Measurements from ENCODE around the gene ZP4. TPM values are rescaled to one million over a fixed set of nuclear protein-coding genes. Genes with fewer than 3 reads are reported as not detected.

Gene ZP4
- total and polyA plus RNA-seq, 2 of the 4 experiments (the other 2 are of a cell fraction) = not detected

DNA sequence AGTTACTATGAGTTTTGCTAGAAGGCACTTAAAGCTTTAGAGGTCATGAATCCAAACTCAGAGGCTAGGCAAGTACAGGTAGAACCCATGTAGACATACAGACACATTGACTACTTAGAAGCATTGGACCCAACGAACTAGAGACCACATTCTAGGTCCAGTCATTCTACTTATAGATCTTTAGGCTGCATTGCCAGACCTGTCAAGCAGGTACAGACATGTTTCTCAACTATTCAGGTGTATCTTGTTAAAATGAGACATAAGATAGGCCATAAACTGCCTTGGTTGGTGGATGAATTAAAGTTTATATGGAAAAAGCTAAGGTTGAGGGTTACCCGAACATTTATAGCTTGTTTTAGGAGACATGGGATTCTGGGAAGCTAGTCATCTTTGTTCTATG, 6.5 kb downstream of the ZP4 start:
- no peak overlapping the region for H3K4me2 ChIP-seq (ENCODE audit: low read depth, low read length)
- H2AK5ac ChIP-seq (ENCODE audit: low read depth, low read length) = no peak overlapping the region
- no peak overlapping the region for H3K9ac ChIP-seq (ENCODE audit: low read depth, low read length)
- H3K79me1 ChIP-seq (ENCODE audit: low read depth in 1 of 2, low read length in 2 of 2) = no peaks in the 10 kb centered on the region
- no peak overlapping the region for H2BK15ac ChIP-seq (ENCODE audit: low read depth, low read length)
- no peak for DNase-seq
- BruUV-seq (replicated peaks) = no TSS peak
- no peaks in the 10 kb centered on the region for H3K4me1 ChIP-seq (ENCODE audit: control insufficient read depth, insufficient read depth, low read length)
- no peaks in the 10 kb centered on the region for H4K20me1 ChIP-seq (ENCODE audit: insufficient read depth, low read length)
- H4K5ac ChIP-seq (ENCODE audit: low read depth, low read length) = no peak overlapping the region
- H3K18ac ChIP-seq (ENCODE audit: low read depth, low read length) = no peak overlapping the region
- intact Hi-C loops (cut with micrococcal nuclease) (no loop called here), in situ Hi-C loops (cut with MboI; ENCODE audit: low sequenced_read_pairs) (no loop called here), dilution Hi-C loops (cut with HindIII; ENCODE audit: low sequenced_read_pairs, unreplicated experiment) (no loop called here)
- no peak overlapping the region for H2AK9ac ChIP-seq (replicated peaks; ENCODE audit: low read depth, low read length, poor library complexity)
- no peaks in the 10 kb centered on the region for H3K36me3 ChIP-seq (ENCODE audit: control insufficient read depth, insufficient read depth, low read length)
- no peak overlapping the region for H3K14ac ChIP-seq (replicated peaks; ENCODE audit: low read depth, low read length)
- H2BK20ac ChIP-seq (ENCODE audit: low read depth, low read length) = no peak overlapping the region
- ChIA-PET CTCF (interaction anchor here (1.7 kb wide), 1 partner anchor 20 kb away, joined by 3 read pairs; no protein-coding TSS in a partner anchor), POLR2A (ENCODE audit: unreplicated experiment) (no interaction called here)
- no peak overlapping the region for H3K4me3 ChIP-seq (ENCODE audit: insufficient read depth, low read depth, low read length)
- no peak overlapping the region for H3K23ac ChIP-seq (ENCODE audit: low read depth, low read length)
- no peak overlapping the region for H2BK120ac ChIP-seq (ENCODE audit: low read depth, low read length)
- H4K8ac ChIP-seq (ENCODE audit: low read depth in 2 of 2, low read length in 2 of 2) = no peak overlapping the region
- H2BK5ac ChIP-seq (ENCODE audit: low read depth, low read length, poor library complexity, severe bottlenecking) = no peak overlapping the region
- H3K4ac ChIP-seq (ENCODE audit: low read depth, low read length) = no peak overlapping the region
- no peak overlapping the region for H2AFZ ChIP-seq (replicated peaks; ENCODE audit: low read length, poor library complexity)
- TF ChIP-seq CEBPB (IDR thresholded peaks at IDR 0.05; ENCODE audit: low read depth, low read length) (no peak), NFE2L2 (IDR thresholded peaks at IDR 0.05; ENCODE audit: low read depth, low read length) (no peak)
- TF ChIP-seq, protein P1, sequence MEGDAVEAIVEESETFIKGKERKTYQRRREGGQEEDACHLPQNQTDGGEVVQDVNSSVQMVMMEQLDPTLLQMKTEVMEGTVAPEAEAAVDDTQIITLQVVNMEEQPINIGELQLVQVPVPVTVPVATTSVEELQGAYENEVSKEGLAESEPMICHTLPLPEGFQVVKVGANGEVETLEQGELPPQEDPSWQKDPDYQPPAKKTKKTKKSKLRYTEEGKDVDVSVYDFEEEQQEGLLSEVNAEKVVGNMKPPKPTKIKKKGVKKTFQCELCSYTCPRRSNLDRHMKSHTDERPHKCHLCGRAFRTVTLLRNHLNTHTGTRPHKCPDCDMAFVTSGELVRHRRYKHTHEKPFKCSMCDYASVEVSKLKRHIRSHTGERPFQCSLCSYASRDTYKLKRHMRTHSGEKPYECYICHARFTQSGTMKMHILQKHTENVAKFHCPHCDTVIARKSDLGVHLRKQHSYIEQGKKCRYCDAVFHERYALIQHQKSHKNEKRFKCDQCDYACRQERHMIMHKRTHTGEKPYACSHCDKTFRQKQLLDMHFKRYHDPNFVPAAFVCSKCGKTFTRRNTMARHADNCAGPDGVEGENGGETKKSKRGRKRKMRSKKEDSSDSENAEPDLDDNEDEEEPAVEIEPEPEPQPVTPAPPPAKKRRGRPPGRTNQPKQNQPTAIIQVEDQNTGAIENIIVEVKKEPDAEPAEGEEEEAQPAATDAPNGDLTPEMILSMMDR (conservative IDR thresholded peaks at IDR 0.05; ENCODE audit: low read depth, low read length) = no peak
- H3K27me3 ChIP-seq (ENCODE audit: control insufficient read depth, insufficient read depth, low read length) = no peaks in the 10 kb centered on the region
- H3K9me3 ChIP-seq (ENCODE audit: control insufficient read depth, insufficient read depth, low read length) = peaks cover 5% of the 10 kb centered on the region; the same call in 1 of the 2 replicates
- ATAC-seq (ENCODE audit: low read depth) = no peak
- H4K91ac ChIP-seq (ENCODE audit: insufficient read depth, low read depth, low read length) = no peak overlapping the region
- H3K9me1 ChIP-seq (ENCODE audit: insufficient read depth, low read length) = no peaks in the 10 kb centered on the region
- WGBS, 2 experiments (ENCODE audit: extremely low coverage in 2 of 2, insufficient read length in 1 of 2) = 57% methylated on average over 1 of the region's 2 CpGs; no CpG with 5 or more reads in 1 of the 2 experiments
- no peak overlapping the region for H3K27ac ChIP-seq (ENCODE audit: insufficient read depth, low read length)
- H3K56ac ChIP-seq (ENCODE audit: extremely low read depth, insufficient read depth, low read length) = no peak overlapping the region

Data from IMR-90 (cell line).